Osteoblast (primary cell): ENCODE results near the gene CDH4. TPM values are rescaled to one million over a fixed set of nuclear protein-coding genes. Genes with fewer than 3 reads are reported as not detected.

Experiments
- DNase-seq: peaks from one replicate; pipeline ENCODE4 v3.0.0; 2011; ENCODE audit warnings: low spot score, mixed read lengths; ENCODE audit not compliant: insufficient read length; ENCODE audit errors: missing footprints
- H2AFZ ChIP-seq: 2 replicates; pipeline ENCODE4 v1.6.0; 2011; ENCODE audit warnings: mild to moderate bottlenecking, low read length
- H3K27ac ChIP-seq: 2 replicates; pipeline ENCODE4 v1.5.1; 2011; ENCODE audit warnings: mild to moderate bottlenecking, low read depth, low read length, moderate library complexity
- H3K27me3 ChIP-seq: 2 replicates; pipeline ENCODE4 v1.6.0; 2012; ENCODE audit warnings: mild to moderate bottlenecking, control low read depth, inconsistent platforms, low read length, moderate library complexity; ENCODE audit not compliant: insufficient read depth
- H3K36me3 ChIP-seq: 2 replicates; pipeline ENCODE4 v1.5.1; 2011; ENCODE audit warnings: mild to moderate bottlenecking, low read length, control low read depth, moderate library complexity; ENCODE audit not compliant: insufficient read depth
- H3K4me1 ChIP-seq: 2 replicates; pipeline ENCODE4 v1.5.1; 2011; ENCODE audit warnings: mild to moderate bottlenecking, low read length, control low read depth, moderate library complexity; ENCODE audit not compliant: insufficient read depth
- H3K4me2 ChIP-seq: 2 replicates; pipeline ENCODE4 v1.6.0; 2011; ENCODE audit warnings: mild to moderate bottlenecking, low read length; ENCODE audit not compliant: insufficient read depth
- H3K4me3 ChIP-seq: fragments of 200-600 bp; sonication (generic); 3 replicates; pipeline ENCODE4 v1.5.1; 2012; ENCODE audit warnings: mild to moderate bottlenecking, low read length, inconsistent platforms; ENCODE audit not compliant: insufficient read depth
- H3K79me2 ChIP-seq: 2 replicates; pipeline ENCODE4 v1.6.0; 2012; ENCODE audit warnings: mild to moderate bottlenecking, low read length, control low read depth, inconsistent platforms; ENCODE audit not compliant: insufficient read depth
- H3K9me3 ChIP-seq: 2 replicates; pipeline ENCODE4 v1.5.1; 2011; ENCODE audit warnings: low read depth, low read length, control low read depth
- H4K20me1 ChIP-seq: 2 replicates; pipeline ENCODE4 v1.6.0; 2012; ENCODE audit warnings: mild to moderate bottlenecking, low read length, control low read depth; ENCODE audit not compliant: insufficient read depth
- CTCF ChIP-seq: IDR thresholded peaks from 2 replicates; pipeline ENCODE4 v1.5.1; 2011; ENCODE audit warnings: mild to moderate bottlenecking, low read depth, low read length, moderate library complexity; ENCODE audit errors: extremely low read depth
- total RNA-seq: library from RNA; depleted of rRNA; stranded (reverse); fragments of >200 nt; gene quantifications from 2 replicates; pipeline ENCODE4 v1.2.3, GENCODE V29; 2012

CDH4 gene
- total RNA-seq, 1 donor: 1.1 TPM

GRCh38 chr20:61210862-61211261 lies 41.2 kb upstream of the CDH4 start:
- no peak overlapping the region for H2AFZ ChIP-seq
- H3K36me3 ChIP-seq: no peaks in the 10 kb centered on the region
- no peak overlapping the region for H3K27ac ChIP-seq
- H3K79me2 ChIP-seq: no peaks in the 10 kb centered on the region
- DNase-seq: no peak
- H3K4me2 ChIP-seq: no peak overlapping the region
- TF ChIP-seq CTCF: no peak
- no peaks in the 10 kb centered on the region for H3K4me1 ChIP-seq
- H4K20me1 ChIP-seq: no peaks in the 10 kb centered on the region
- no peaks in the 10 kb centered on the region for H3K27me3 ChIP-seq
- H3K9me3 ChIP-seq: no peaks in the 10 kb centered on the region
- H3K4me3 ChIP-seq: no peak overlapping the region

- no peak overlapping the region for H3K4me3 ChIP-seq
- no peaks in the 10 kb centered on the region for H3K9me3 ChIP-seq
- no peak for DNase-seq
- H3K4me1 ChIP-seq: peaks cover 3% of the 10 kb centered on the region
- H3K27me3 ChIP-seq: peaks cover 6% of the 10 kb centered on the region
- H3K79me2 ChIP-seq: no peaks in the 10 kb centered on the region
- no peak overlapping the region for H2AFZ ChIP-seq
- no peaks in the 10 kb centered on the region for H3K36me3 ChIP-seq
- H3K4me2 ChIP-seq: no peak overlapping the region
- no peaks in the 10 kb centered on the region for H4K20me1 ChIP-seq
- no peak for TF ChIP-seq CTCF
- no peak overlapping the region for H3K27ac ChIP-seq
Measured at GRCh38 chr20:61217848-61218247, 34.2 kb upstream of the CDH4 start.

GRCh38 chr20:61219021-61219431 lies 33.0 kb upstream of the CDH4 start:
- Histone ChIP-seq H3K4me1 (peaks cover 3% of the 10 kb centered on the region), H3K27me3 (peaks cover 6% of the 10 kb centered on the region), H3K27ac (no peak overlapping the region), H3K4me2 (no peak overlapping the region), H4K20me1 (no peaks in the 10 kb centered on the region), H3K4me3 (no peak overlapping the region), H3K36me3 (no peaks in the 10 kb centered on the region), H3K9me3 (no peaks in the 10 kb centered on the region), H3K79me2 (no peaks in the 10 kb centered on the region), H2AFZ (no peak overlapping the region)
- no peak for TF ChIP-seq CTCF
- DNase-seq: peak; percentile 68

GRCh38 chr20:61220131-61220530 lies 31.9 kb upstream of the CDH4 start:
- H3K79me2 ChIP-seq: no peaks in the 10 kb centered on the region
- H3K36me3 ChIP-seq: no peaks in the 10 kb centered on the region
- no peak overlapping the region for H3K4me3 ChIP-seq
- TF ChIP-seq CTCF: no peak
- no peak for DNase-seq
- H4K20me1 ChIP-seq: no peaks in the 10 kb centered on the region
- no peak overlapping the region for H3K27ac ChIP-seq
- no peaks in the 10 kb centered on the region for H3K9me3 ChIP-seq
- no peak overlapping the region for H3K4me2 ChIP-seq
- no peak overlapping the region for H2AFZ ChIP-seq
- H3K4me1 ChIP-seq: peaks cover 3% of the 10 kb centered on the region
- H3K27me3 ChIP-seq: peaks cover 6% of the 10 kb centered on the region
